Hematopoietic multipotent progenitor cell (in vitro differentiated cells): ENCODE results near the gene MAGI2. TPM values are rescaled to one million over a fixed set of nuclear protein-coding genes. Genes with fewer than 3 reads are reported as not detected.
A peak's percentile ranks its signal among the peaks of the same experiment; 100 is the strongest.

Experiments
- DNase-seq, 3 donors: peaks; one replicate each; pipeline ENCODE4 v3.0.0-alpha.2; 2011 to 2015; ENCODE audit warnings: low read depth in 2 of 3, low spot score in 2 of 3
- total RNA-seq: library from RNA; depleted of rRNA; stranded (reverse); fragments of >200 nt; gene quantifications from one replicate; pipeline ENCODE4 v1.2.3, GENCODE V29; 2012

The MAGI2 gene
- total RNA-seq, 1 donor, result 2.7 TPM

- no peak for DNase-seq
Observed at GRCh38 chr7:79272938-79273337, 180.5 kb downstream of the MAGI2 start.

DNA sequence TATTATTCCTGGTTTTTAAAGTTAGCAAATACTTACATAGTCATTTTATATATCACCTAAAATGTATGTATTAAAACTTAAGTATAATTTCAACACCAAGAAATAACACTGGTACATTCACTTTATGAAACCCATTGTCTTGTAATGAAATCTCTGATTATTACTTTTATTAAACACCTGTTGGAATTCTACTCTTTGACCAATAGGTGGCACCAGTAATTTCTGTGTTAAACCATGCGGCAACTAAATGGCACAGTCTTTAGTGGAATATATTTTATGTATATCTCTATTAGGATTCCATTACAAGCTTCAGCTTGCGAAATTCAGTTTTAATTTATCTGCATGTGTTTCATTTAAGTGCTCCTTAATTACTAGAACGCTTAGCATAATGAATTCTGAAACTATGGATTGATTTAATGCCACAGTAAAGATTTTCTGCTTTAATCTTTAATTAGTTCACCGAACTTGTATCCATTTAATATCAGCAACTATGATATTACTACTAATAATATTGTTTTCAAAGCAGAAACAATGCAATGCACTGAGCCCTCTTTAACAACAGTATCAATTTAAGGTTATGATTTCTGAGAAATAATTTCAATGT is 181.3 kb downstream of the MAGI2 start:
- DNase-seq, result peak in 2 of 3 donors; percentile 16 to 63

GRCh38 chr7:79268730-79269129 is 184.7 kb downstream of the MAGI2 start:
- no peak for DNase-seq

DNA sequence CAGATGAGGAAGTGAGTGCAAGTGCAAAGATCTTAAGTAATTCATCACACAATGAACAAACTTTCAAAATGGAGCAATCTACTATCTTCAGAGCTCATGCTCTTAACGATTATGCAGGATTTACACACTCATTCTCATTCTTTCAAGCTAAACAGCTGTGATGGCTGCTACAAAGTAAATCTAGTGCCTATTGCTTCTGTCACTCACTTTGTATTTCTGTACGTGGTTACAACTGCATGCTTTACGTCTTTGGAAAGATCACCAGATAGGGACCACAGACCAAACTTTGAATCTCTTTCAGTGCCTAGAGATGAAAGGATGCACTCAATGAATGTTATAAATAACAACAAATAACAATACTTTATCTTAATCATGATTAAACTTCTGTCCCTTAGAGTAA is 194.6 kb downstream of the MAGI2 start:
- no peak for DNase-seq

DNA sequence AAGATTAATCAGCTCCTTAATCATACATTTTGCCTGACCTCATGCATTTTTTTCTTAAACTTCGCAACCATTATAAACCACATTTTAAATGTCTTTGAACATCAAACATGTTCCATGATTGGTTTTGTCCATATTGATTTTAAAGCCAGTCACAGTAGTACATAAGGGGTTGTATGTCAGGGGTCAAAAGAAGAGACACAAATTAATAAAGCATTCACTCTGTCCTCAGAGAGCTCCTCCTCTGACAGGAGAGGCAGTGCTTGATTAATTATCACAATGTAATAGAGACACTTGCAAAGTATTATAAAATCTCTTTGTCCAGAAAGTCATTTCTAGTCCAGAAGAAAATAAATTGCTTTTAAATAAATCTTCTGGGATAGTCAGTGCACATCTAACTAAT is 195.5 kb downstream of the MAGI2 start:
- DNase-seq, result no peak

DNA sequence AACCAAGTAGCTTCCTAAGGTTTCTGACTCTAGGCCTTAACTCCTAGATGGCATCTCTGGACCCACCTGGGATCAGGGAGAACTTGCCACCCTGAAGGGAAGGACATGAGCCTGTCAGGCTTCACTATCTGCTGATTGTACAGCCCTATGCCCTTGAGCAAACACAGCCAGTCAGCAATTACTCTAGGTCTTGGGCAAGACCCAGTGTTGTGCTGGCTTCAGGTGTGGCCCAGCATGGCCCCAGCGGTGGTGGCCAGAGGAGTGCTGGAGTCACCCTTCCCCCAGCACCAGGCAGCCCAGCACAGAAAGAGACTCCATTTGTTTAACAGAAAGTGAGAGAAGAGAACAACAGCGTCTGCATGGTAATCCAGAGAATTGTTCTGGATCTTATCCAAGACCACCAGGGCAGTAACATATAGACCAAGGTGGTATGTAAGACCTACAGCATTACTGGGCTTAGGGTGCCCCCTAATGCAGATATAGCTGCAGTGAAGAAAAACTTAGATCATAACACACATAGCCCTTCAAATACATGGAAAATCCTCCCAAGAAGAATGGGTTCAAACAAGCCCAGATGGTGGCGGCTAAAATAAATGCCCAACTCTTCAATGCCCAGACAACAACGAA is 207.7 kb downstream of the MAGI2 start:
- DNase-seq, result no peak

DNA sequence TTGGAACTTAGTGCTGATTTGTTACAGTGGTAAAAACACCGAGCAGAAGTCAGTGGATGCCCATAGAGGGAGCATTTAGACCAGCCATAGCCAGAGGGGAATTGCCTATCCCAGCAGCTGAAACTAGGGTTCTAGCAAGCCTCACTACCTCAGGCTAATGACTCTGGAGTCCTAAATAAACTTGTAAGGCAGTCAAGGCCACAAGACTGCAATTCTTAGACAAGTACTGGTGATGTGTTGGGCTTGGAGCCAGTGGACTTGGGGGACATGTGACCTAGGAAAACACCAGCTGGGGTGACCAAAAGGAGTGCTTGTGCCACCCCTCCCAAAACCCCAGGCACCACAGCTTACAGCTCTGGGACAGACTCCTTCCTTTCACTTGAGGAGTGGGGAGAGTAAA is 209.0 kb downstream of the MAGI2 start:
- DNase-seq, result no peak

DNA sequence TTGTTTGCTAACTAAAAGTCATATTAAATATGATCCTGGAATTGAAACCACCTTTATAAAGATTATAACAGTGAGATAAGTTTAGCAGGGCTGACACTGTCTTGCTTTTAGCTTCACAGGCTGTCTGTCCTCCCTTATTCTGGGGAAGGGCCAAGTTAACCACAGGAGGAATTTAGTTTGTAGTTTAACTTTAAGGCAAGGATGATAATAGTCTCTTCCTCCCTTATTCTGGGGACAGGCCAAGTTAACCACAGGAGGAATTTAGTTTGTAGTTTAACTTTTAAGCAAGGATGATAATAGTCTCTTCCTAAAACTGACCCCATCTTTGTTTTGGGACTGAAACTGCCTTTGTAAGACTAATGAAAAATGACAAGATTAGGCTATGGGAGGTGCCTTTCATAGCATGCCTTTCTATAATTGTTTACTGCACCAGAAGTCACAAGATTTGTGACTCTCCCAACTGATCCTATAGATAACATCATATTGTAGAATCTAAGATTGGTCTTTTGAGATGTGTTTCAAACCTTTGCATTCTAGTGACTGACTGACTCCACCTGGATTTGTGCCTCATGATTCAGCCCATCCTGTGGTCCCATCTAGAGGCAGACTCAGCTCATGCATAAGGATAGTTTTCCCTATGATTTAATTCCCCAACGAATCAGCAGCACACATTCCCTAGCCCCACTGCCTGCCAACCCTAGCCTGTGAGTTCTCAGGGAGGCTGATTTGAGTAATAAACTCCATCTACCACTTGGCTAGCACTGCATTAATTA is 212.0 kb downstream of the MAGI2 start:
- DNase-seq, result peak in 1 of 3 donors; percentile 2

DNA sequence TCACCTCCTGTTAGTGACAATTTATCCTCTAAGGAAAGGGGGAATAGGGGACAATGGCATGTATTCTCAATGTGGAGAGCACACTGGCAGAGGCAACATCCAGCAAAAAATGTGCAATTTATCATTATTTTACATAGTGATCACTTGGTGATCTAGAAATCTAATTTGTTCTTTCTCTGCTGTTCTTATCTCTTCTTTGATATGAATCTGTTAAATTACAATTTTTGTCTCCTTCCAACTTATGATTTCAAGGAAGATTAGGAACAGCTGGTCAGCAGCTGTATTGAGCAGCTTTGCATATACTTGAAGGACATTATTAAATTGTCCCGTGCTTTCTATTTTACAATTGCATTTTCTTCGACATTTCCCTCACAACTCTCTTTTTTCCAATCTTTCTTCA is 213.1 kb downstream of the MAGI2 start:
- DNase-seq, result no peak

GRCh38 chr7:79236352-79237028 is 217.0 kb downstream of the MAGI2 start:
- DNase-seq, result no peak

DNA sequence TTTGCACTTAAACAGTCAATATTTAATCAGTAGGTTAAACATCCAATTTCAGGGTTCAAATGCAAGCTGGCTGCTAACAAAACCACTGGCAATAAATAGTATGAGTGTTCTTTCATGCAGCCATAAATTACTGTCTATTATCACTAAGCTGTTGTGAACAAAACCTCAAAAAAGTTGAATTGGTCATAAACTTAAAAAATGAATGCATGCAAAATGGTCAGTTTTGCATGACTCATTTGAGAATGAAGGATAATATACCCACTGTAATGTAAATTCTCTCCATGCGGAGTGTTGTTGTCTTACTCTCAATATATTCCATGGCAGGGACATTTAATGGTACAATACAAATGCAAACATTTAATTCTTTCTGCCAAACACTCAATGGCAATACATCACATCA is 226.4 kb downstream of the MAGI2 start:
- DNase-seq, result no peak

DNA sequence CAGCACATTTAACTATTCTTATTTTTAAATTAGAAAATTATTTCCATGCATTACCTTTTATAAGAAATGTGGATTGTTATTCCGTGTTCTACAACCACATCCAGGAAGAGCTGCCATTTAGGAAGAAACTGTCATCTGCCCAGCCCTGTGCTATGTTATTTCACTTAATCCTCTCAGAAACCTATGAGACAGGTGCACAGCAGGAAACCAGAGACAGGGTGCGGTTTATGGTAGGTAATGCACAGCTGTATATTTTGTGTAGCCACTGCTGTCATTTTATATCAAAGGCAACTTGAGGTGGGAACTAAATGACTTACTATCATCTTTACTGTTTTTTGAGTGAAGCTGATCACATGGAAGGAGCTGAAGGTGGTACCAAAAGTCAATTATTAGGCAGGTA is 232.3 kb downstream of the MAGI2 start:
- no peak for DNase-seq

DNA sequence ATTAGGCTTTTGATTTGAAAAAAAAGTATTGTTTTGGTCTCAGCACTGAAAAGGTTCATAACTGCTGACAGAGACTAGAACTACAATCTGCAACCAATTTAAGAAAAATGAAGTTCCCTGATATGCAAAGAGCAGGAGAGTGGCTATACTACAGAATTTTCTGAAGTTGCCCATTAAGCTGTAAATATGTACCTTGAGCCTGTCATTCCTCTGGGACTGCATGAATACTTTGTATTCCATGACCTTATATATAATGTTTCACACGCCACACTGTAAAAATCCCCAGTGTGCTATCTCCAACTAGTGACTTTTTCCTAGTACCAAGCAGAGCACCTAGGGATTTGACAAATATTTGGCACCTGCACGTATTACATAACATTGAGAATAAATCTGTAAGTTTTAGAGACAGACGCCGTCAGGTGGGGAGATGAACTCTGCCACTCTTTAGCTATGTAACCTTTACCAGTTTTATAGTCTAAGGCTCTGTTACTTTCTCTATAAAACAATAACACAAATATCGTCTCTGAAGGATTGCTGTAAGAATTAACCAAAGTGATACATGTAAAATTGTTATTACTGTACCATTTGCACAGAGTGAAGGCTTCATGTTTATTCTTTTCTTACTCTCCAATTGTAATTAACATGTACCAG is 235.4 kb downstream of the MAGI2 start:
- DNase-seq, result no peak

GRCh38 chr7:79217468-79217867 is 236.0 kb downstream of the MAGI2 start:
- DNase-seq, result no peak

DNA sequence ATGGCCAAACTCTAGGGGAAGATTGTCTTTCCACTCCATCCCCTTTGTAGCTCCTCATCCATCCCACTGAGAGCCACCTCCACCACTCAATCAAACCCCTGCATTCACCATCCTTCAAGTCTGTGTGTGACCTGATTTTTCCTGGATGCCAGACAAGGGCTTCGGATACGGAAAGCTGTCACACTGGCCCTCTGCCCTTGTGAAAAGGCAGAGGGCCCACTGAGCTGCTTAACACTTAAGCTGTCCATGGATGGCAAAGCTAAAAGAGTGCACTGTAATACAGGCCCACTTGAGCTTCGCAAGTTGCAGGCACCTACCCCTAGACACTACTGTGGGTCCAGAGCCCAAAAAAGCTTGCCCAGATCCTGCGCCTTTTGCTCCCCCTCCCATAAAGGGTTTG is 237.2 kb downstream of the MAGI2 start:
- DNase-seq, result no peak

GRCh38 chr7:79212334-79212733 is 241.1 kb downstream of the MAGI2 start:
- DNase-seq, result no peak

GRCh38 chr7:79211724-79212123 is 241.7 kb downstream of the MAGI2 start:
- no peak for DNase-seq

DNA sequence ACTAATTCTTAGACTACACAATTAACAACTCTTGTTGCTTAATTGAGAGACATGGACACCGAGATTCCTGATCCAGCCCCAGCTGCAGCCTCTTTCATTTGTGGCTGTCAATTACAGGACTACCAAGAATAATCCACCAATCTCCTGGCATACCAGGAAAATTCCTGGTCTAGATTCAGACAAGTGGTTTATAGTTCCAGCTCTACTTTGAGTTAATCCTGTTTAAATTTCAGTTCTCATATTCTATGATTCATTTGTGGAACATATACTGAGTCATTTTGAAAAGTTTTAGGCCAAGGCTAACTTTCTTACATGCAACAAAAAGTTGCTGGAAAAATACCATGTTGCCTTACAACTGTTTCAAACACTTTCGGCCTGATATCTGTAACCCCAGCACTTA is 253.5 kb downstream of the MAGI2 start:
- no peak for DNase-seq

- DNase-seq, result no peak
Observed at GRCh38 chr7:79199266-79199665, 254.2 kb downstream of the MAGI2 start.

DNA sequence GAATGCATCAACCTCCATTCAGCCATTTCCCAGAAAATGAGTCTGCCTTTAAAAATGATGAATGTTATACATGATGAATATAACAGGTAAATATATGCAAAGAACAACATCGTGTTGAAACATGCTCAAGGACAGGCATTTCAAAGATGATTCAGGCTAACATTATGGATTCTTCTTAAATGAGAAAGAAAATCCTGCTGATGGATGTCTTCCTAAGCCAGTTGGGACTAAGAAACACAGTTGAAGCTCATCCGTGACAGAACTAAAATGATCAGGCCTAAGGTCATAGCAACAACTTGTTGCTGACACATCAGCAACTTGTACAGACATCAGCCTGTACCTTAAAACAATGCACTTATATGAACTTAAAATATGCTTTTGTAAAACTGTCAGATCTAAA is 267.9 kb downstream of the MAGI2 start:
- DNase-seq, result no peak

DNA sequence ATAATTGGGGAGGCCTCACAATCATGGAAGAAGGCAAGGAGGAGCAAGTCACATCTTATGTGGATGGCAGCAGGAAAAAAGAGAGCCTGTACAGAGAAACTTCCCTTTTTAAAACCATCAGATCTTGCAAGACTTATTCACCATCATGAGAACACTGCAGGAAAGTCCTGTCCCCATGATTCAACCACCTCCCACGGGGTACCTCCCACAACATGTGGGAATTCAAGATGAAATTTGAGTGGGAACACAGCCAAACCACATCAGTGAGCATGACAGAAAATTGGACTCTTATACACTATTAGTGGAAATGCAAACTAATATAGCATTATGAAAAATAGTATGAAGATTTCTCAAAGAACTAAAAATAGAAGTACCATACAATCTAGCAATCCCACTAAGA is 271.2 kb downstream of the MAGI2 start:
- DNase-seq, result peak in 2 of 3 donors; percentile 39 to 76
